Smooth muscle cell (in vitro differentiated cells): ENCODE measurements around the gene PKLR. TPM values are rescaled to one million over a fixed set of nuclear protein-coding genes. Genes with fewer than 3 reads are reported as not detected.

Experiments
- DNase-seq: peaks from one replicate; lab custom pipeline; 2025; ENCODE audit not compliant: unreplicated experiment; lab: John Stamatoyannopoulos, UW
- H2AFZ ChIP-seq: fragments of 200-600 bp; sonication (generic); 2 replicates; pipeline ENCODE4 v1.6.0; 2016; ENCODE audit warnings: antibody characterized with exemption, low read depth, mild to moderate bottlenecking
- H3F3A ChIP-seq: fragments of 200-600 bp; sonication (generic); 2 replicates; pipeline ENCODE4 v1.6.0; 2017; ENCODE audit warnings: antibody characterized with exemption, low read depth
- H3K27ac ChIP-seq: fragments of 200-600 bp; sonication (generic); 2 replicates; pipeline ENCODE4 v1.5.1; 2016; ENCODE audit warnings: low read depth, mild to moderate bottlenecking
- H3K27me3 ChIP-seq: fragments of 200-600 bp; sonication (generic); 2 replicates; pipeline ENCODE4 v1.6.1; 2016; ENCODE audit warnings: low read depth, mild to moderate bottlenecking
- H3K36me3 ChIP-seq: fragments of 200-600 bp; sonication (generic); 2 replicates; pipeline ENCODE4 v1.5.1; 2016; ENCODE audit warnings: low read depth
- H3K4me1 ChIP-seq: fragments of 200-600 bp; sonication (generic); 2 replicates; pipeline ENCODE4 v1.5.1; 2016; ENCODE audit warnings: low read depth
- H3K4me2 ChIP-seq: fragments of 200-600 bp; sonication (generic); 2 replicates; pipeline ENCODE4 v1.6.0; 2016; ENCODE audit warnings: mild to moderate bottlenecking
- H3K4me3 ChIP-seq: fragments of 200-600 bp; sonication (generic); 2 replicates; pipeline ENCODE4 v1.5.1; 2016; ENCODE audit warnings: mild to moderate bottlenecking
- H3K79me2 ChIP-seq: fragments of 200-600 bp; sonication (generic); 2 replicates; pipeline ENCODE4 v1.6.0; 2016; ENCODE audit warnings: low read depth, mild to moderate bottlenecking
- H3K9ac ChIP-seq: fragments of 200-600 bp; sonication (generic); 2 replicates; pipeline ENCODE4 v1.6.0; 2016; ENCODE audit warnings: low read depth
- H3K9me3 ChIP-seq: fragments of 200-600 bp; sonication (generic); replicated peaks from 2 replicates; pipeline ENCODE4 v1.5.1; 2016; ENCODE audit warnings: low read depth
- H4K20me1 ChIP-seq: fragments of 200-600 bp; sonication (generic); 2 replicates; pipeline ENCODE4 v1.6.0; 2016; ENCODE audit warnings: low read depth
- WGBS: methylation state at CpG from one replicate; pipeline ENCODE4 v1.1.7; 2016; ENCODE audit warnings: low lambda C conversion rate; 5-methylcytosine and 5-hydroxymethylcytosine counted together
- polyA plus RNA-seq: library from polyadenylated mRNA; unstranded; fragments of >200 nt; fragmentation: Nextera tagmentation; extraction: Ambion mirVana; gene quantifications from 2 replicates; pipeline ENCODE4 v1.2.1, GENCODE V29; 2016
- total RNA-seq: library from RNA; depleted of rRNA; stranded (reverse); fragments of >200 nt; gene quantifications from 2 replicates; pipeline ENCODE4 v1.2.3, GENCODE V29; 2014
- TF ChIP-seq, protein P1 (sequence below): fragments of 200-600 bp; sonication (generic); IDR thresholded peaks from 2 replicates; pipeline ENCODE4 v1.5.1; 2017; ENCODE audit warnings: borderline replicate concordance, mild to moderate bottlenecking, antibody characterized with exemption; ENCODE audit not compliant: insufficient read depth, poor library complexity, severe bottlenecking

The PKLR gene
- total and polyA plus RNA-seq, 2 experiments from 2014 or later = not detected

- no peak overlapping the region for H3K27ac ChIP-seq
- H3K4me3 ChIP-seq = no peak overlapping the region
- no peaks in the 10 kb centered on the region for H4K20me1 ChIP-seq
- WGBS = 93% methylated on average over 21 of the region's 21 CpGs
- H3K36me3 ChIP-seq = no peaks in the 10 kb centered on the region
- H3K9me3 ChIP-seq = no peaks in the 10 kb centered on the region
- no peaks in the 10 kb centered on the region for H3K4me1 ChIP-seq
- H3K9ac ChIP-seq = no peak overlapping the region
- DNase-seq = no peak
- TF ChIP-seq, protein P1, sequence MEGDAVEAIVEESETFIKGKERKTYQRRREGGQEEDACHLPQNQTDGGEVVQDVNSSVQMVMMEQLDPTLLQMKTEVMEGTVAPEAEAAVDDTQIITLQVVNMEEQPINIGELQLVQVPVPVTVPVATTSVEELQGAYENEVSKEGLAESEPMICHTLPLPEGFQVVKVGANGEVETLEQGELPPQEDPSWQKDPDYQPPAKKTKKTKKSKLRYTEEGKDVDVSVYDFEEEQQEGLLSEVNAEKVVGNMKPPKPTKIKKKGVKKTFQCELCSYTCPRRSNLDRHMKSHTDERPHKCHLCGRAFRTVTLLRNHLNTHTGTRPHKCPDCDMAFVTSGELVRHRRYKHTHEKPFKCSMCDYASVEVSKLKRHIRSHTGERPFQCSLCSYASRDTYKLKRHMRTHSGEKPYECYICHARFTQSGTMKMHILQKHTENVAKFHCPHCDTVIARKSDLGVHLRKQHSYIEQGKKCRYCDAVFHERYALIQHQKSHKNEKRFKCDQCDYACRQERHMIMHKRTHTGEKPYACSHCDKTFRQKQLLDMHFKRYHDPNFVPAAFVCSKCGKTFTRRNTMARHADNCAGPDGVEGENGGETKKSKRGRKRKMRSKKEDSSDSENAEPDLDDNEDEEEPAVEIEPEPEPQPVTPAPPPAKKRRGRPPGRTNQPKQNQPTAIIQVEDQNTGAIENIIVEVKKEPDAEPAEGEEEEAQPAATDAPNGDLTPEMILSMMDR = no peak
- H3K4me2 ChIP-seq = no peak overlapping the region
- H3K27me3 ChIP-seq = peaks cover 4% of the 10 kb centered on the region
- no peak overlapping the region for H2AFZ ChIP-seq
- H3K79me2 ChIP-seq = no peaks in the 10 kb centered on the region
- H3F3A ChIP-seq = no peaks in the 10 kb centered on the region
Observed at GRCh38 chr1:155287987-155288543, 13.2 kb downstream of the PKLR start.

DNA sequence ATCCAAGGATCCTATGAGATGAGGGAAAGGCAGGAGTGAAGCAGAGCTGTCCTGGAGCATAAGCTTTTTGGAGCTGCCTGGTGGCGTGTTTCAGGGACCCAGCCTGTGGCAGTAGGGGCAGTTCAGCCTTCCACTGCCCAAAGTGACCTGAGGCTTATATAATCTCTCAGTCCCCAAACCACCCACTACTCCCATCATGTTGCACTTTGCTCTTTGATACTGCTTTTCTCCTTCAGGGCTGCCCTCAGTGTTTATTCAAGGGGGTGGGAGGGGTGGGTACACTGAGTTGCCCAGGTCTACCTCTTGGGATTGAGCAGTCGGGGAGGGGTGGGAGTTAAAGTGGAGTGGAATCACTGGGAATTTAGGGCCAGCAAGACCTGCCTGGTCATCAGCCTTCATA lies 14.7 kb downstream of the PKLR start:
- 100% methylated on average over 2 of the region's 2 CpGs for WGBS
- Histone ChIP-seq H3K4me3 (no peak overlapping the region), H3K9ac (no peak overlapping the region), H3K4me1 (no peaks in the 10 kb centered on the region), H2AFZ (no peak overlapping the region), H3K9me3 (no peaks in the 10 kb centered on the region), H4K20me1 (no peaks in the 10 kb centered on the region), H3K27me3 (no peaks in the 10 kb centered on the region), H3K4me2 (no peak overlapping the region), H3K79me2 (no peaks in the 10 kb centered on the region), H3K36me3 (no peaks in the 10 kb centered on the region), H3F3A (no peaks in the 10 kb centered on the region), H3K27ac (no peak overlapping the region)
- no peak for DNase-seq
- TF ChIP-seq, protein P1 = no peak

GRCh38 chr1:155285631-155286044 lies 15.6 kb downstream of the PKLR start:
- Histone ChIP-seq H3K79me2 (no peaks in the 10 kb centered on the region), H3K4me3 (no peak overlapping the region), H3K4me2 (no peak overlapping the region), H2AFZ (no peak overlapping the region), H3K27ac (no peak overlapping the region), H3F3A (no peaks in the 10 kb centered on the region), H3K9ac (no peak overlapping the region), H3K36me3 (no peaks in the 10 kb centered on the region), H3K9me3 (no peaks in the 10 kb centered on the region), H4K20me1 (no peaks in the 10 kb centered on the region), H3K4me1 (no peaks in the 10 kb centered on the region), H3K27me3 (no peaks in the 10 kb centered on the region)
- WGBS = 93% methylated on average over 18 of the region's 18 CpGs
- no peak for DNase-seq
- TF ChIP-seq, protein P1 = no peak

GRCh38 chr1:155285063-155285462 lies 16.2 kb downstream of the PKLR start:
- Histone ChIP-seq H3K9ac (no peak overlapping the region), H3K4me1 (no peaks in the 10 kb centered on the region), H3K4me2 (no peak overlapping the region), H4K20me1 (no peaks in the 10 kb centered on the region), H3K9me3 (no peaks in the 10 kb centered on the region), H3K36me3 (no peaks in the 10 kb centered on the region), H3K27me3 (no peaks in the 10 kb centered on the region), H2AFZ (no peak overlapping the region), H3K27ac (no peak overlapping the region), H3F3A (no peaks in the 10 kb centered on the region), H3K79me2 (no peaks in the 10 kb centered on the region), H3K4me3 (no peak overlapping the region)
- 96% methylated on average over 14 of the region's 14 CpGs for WGBS
- TF ChIP-seq, protein P1 = no peak
- DNase-seq = no peak
